ENCODE data around the gene CRCP. TPM values are rescaled to one million over a fixed set of nuclear protein-coding genes. Genes with fewer than 3 reads are reported as not detected.
A peak's percentile ranks its signal among the peaks of the same experiment; 100 is the strongest.
"Not testable (repeated sequence)": the region's sequence is repeated elsewhere in the genome, so short reads cannot be mapped to it uniquely, and the experiment has no call there.

Gene CRCP
- total RNA-seq, 2 donors from 2014 or later, result 25.7 to 27.4 TPM

DNA sequence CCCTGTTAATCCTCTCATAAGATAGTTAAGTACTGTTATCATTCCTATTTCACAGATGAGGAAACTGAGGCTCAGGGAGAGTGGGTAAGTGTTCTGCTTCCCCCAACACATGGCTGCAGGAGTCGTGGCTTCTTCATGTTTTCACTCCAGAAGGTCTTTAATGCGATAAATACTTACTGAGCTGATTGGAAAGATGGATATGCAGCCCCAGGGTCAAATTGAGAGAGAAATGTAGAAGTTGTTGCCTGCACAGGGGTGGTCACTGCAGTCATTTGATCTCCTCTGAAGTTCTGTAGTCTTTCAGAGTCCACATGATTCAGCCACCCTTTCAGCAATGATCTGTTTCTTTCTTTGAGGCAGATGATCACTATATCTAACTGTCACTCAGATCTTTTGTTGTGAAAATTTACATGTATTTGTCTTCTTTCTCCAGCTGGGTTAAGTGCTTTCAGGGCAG lies 29.3 kb downstream of the CRCP start:
- intact Hi-C loops (cut with DNase I), result loop anchor here in 1 of 2 donors (10.0 kb wide), 1 partner anchor 351 kb away; no protein-coding TSS in a partner anchor
- ATAC-seq (no peak), DNase-seq (no peak)

DNA sequence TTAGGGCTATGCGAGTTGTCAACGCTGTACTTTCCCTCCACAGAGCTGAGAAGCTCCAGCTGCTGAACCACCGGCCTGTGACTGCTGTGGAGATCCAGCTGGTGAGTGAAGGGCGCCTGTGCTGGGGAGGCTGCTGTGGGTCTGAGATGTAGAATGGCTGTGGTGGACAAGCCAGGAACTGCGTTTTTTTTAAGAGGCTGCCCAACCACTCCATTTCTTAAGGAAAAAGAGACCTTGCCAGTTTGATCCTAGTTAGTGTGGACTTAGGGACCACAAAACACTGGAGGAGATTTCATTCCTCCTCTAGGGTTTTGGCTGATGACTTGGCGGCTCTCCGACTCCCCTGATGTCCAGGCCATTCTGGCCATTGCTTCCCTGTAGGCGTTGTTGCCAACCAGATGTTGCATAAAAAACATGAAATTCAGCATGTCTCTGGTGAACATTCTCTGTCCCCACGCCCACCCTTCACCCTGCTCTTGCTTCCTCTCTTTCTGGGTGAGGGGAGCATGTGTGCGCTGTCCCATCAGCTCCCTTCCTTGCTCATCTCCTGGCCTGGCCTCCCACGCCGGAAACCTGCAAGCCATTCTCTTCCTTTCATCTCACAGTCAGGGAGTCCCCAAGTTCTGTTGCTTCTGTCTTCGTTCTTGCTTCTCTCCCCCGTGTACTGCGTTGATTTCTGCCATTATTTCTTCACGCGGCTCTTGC lies 30.9 kb downstream of the CRCP start:
- DNase-seq (peak; percentile 69), ATAC-seq (peak; percentile 81 to 86)
- intact Hi-C loops (cut with DNase I), result loop anchor here in 1 of 2 donors (10.0 kb wide), 1 partner anchor 349 kb away; no protein-coding TSS in a partner anchor

DNA sequence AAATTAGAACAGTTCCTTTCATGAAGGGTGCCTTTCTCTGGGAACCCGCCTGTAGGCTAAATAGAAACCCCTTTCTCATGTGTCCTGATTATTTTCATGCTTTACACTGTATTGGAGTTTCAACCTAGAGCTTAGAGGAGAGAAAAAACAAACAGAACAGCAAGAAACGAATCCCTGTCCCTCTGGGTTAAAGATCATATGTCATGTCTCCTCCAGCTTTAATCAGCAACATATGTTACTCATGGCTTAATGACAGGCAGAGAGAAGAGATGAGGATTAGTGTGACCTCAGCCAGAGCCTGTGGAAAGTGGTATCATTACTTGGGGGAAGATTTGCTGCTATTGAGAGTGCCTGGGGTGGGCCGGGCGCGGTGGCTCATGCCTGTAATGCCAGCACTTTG lies 32.1 kb downstream of the CRCP start:
- intact Hi-C loops (cut with DNase I), result loop anchor here in 1 of 2 donors (10.0 kb wide), 1 partner anchor 348 kb away; no protein-coding TSS in a partner anchor
- DNase-seq (no peak), ATAC-seq (no peak)

DNA sequence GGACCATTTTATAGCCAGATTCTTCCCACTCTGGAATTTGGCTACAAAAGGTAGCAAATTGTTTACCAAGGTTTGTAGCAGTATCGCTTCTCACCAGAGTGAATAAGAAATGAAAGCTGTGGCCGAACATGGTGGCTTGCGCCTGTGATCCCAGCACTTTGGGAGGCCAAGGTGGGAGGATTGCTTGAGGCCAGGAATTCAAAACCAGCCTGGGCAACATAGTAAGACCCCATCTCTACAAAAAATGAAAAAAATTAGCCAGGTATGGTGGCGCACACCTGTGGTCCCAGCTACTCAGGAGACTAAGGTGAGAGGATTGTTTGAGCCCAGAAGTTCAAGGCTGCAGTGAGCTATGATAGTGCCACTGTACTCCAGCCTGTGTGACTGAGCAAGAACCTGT lies 33.0 kb downstream of the CRCP start:
- ATAC-seq, DNase-seq: not testable (repeated sequence)
- intact Hi-C loops (cut with DNase I), result loop anchor here in 1 of 2 donors (10.0 kb wide), 1 partner anchor 347 kb away; no protein-coding TSS in a partner anchor

DNA sequence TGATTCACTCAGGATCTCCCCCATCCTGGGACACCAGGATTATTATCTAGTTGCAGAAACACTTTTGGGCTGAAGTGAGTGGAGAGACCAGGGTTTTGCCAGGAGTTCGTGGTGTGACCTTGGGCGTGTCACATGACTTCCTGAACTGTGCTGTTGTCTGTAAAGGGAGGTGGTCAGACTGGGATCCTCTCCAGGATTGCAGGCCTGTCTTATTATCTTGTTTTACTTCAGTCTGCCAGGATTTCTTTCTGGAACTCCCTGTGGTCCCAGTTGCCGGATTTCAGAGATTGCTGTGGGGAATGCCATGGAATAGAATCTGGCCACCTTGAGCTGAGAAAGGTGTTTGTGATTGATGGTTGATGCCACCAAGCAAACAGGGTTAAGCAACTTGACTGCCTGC lies 35.8 kb downstream of the CRCP start:
- DNase-seq, result peak; percentile 79
- peak; percentile 58 to 80 for ATAC-seq
- intact Hi-C loops (cut with DNase I), result no loop called here

DNA sequence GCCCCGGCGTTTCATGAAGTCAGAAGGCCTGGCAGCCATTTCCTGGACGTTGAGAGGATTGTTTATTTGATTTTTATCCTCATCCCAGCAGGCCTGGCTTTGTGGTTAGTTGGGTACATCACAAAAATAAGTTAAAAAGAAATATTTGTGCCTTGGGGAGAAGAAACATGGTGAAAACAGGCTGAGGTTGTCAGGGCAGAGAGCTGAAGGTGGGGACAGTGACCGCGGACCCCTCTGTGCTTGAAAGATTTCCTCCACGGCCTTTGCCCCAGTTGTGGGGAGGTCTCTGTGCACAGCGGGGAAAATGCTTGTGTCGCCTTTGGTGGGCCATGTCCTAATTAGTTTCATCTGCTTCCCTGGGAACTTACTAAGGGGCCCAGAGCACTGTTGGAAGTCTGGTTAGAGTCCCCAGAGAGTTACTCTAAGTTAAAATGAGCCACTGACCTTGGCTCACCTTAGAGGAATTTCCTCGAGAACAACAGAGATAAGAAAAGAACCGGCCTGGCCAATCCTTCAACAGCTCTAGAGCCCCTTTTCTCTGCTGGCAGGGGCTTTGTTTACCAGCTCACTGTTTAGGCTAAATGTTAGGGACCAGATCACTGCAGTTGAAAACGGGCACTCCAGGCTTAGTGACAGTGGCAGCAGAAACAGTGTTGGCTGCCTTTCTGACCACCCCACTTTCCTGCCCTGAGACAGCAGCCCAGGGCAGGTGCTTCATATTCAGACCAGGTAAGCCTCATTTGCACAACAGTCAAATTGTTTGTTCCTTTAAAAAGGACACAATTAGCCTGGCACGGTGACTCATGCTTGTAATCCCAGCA lies 37.9 kb downstream of the CRCP start:
- intact Hi-C loops (cut with DNase I), result no loop called here
- peak; percentile 37 for DNase-seq
- ATAC-seq, result peak; percentile 50 to 56

DNA sequence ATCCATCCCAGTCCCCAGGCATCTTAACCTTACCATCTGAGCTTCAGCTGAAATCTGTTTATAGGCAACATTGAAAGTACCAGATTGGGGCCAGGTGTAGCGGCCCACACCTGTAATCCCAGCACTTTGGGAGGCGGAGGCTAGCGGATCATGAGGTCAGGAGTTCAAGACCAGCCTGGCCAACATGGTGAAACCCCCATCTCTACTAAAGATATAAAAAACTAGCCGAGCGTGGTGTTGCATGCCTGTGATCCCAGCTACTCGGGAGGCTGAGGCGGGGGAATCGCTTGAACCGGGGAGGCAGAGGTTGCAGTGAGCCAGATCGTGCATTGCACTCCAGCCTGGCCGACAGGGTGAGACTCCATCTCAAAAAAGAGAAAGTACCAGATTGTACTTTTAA lies 39.0 kb downstream of the CRCP start:
- ATAC-seq (no peak), DNase-seq (no peak)
- intact Hi-C loops (cut with DNase I), result no loop called here

DNA sequence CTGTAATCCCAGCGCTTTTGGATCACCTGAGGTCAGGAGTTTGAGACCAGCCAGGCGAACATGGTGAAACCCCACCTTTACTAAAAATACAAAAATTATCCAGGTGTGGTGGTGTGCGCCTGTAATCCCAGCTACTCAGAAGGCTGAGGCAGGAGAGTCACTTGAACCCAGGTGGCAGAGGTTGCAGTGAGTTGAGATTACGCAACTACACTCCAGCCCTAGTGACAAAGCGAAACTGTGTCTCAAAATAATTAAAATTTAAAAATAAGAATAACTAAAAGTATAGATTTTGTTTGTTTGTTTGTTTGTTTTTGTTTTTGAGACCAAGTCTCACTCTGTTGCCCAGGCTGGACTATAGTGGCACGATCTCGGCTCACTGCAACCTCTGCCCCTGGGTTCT lies 41.4 kb downstream of the CRCP start:
- ATAC-seq; DNase-seq; intact Hi-C loops (cut with DNase I): not testable (repeated sequence)

DNA sequence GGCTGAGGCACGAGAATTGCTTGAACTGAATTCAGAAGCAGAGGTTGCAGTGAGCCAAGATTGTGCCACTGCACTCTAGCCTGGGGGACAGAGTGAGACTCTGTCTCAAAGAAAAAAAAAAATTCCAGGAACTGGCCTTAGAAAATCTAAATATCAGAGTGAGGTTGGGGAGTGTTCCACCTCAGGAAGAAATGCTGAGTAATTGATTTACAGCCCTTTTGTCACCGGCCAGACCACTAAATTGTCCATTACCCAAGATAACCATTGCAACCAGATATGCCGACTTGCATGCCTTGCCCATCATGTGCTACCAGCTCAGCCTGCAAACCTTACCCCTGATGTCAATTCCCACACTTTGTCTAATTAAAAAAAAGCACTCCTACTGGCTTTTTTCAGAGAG lies 42.4 kb downstream of the CRCP start:
- intact Hi-C loops (cut with DNase I), result no loop called here
- no peak for ATAC-seq
- DNase-seq, result no peak

DNA sequence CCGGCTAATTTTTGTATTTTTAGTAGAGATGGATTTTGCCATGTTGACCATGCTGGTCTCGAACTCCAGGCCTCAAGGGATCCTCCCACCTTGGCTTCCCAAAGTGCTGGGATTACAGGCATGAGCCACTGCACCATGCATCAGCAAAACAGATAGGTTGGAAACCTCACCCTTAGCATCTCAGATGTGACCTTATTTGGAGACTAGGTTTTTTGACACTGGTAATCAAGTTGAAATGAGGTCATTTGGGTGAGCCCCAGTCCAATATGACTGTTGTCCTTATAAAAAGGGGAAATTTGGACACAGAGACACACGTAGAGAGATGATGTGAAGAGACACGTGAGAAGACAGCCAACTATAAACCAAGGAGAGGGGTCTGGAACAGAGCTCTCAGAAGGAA lies 48.0 kb downstream of the CRCP start:
- intact Hi-C loops (cut with DNase I), result no loop called here
- ATAC-seq (no peak), DNase-seq (no peak)

DNA sequence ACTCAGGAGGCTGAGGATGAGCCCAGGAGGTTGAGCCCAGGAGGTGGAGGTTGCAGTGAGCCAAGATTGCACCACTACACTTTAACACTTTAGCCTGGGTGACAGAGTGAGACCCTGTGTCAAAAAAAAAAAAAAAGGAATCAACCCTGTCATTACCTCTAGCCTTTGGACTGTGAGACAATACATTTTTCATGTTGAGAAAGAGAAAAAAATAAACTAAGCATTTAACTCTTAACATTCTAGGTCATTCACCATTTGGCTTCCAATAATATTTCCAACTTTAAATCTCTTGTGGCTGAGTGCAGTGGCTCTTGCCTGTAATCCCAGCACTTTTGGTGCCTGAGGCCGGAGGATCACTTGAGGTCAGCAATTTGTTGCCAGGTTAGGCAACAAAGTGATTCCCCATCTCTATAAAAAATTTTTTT lies 48.6 kb downstream of the CRCP start:
- no peak for ATAC-seq
- intact Hi-C loops (cut with DNase I), result no loop called here
- DNase-seq, result no peak

DNA sequence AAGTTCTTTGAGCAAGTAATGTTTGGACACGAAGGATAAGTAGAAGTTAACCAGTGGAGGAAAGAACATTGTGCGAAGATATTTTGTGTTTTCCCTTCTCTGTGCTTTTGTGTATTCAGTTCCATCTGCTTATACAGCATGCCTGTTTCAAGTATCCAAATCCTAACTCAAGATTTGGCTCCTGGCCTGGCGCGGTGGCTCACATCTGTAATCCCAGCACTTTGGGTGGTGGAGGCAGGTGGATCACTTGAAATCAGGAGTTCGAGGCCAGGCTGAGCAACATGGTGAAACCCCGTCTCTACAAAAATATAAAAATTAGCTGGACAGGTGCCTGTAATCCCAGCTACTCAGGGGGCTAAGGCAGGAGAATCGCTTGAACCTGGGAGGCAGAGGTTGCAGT lies 49.7 kb downstream of the CRCP start:
- intact Hi-C loops (cut with DNase I), result no loop called here
- DNase-seq, result no peak
- no peak for ATAC-seq

DNA sequence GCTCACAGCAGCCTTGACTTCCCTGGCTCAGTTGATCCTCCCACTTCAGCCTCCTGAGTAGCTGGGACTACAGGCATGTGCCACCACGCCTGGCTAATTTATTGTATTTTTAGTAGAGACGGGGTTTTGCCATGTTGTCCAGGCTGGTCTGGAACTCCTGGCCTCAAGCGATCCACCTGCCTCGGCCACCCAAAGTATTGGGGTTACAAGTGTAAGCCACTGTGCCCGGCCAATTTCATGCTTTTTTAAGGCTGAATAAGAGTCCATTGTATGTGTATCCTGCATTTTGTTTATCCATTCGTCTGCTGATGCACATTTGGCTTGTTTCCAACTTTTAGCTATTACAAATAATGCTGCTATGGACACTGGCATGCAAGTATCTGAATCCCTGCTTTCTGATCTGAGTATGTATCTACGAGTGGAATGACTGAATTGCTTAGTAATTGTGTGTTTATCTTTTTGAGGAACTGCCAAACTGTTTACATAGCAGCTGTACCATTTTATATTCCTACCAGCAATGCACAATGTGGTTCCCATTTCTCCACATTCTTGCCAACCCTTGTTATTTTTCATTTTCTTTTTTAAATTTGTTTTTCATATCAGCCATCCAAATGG lies 53.2 kb downstream of the CRCP start:
- DNase-seq, result no peak
- no peak for ATAC-seq
- intact Hi-C loops (cut with DNase I), result no loop called here

DNA sequence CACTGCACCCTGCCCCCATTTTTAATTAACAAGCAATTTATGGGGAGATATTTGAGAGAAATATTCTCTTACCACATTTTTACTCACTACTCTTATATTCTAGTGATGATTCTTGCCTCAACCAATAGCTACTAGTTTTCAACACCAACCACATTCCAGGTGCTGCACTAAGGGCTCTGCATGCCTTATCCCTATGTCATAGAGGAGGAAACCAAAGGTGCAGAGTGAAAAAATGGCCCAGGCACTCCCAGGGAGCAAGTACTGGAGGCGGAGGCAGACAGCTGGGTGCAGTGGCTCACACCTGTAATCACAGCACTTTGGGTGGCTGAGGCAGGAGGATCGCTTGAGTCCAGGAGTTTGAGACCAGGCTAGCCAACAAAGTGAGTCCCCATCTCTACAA lies 55.0 kb downstream of the CRCP start:
- intact Hi-C loops (cut with DNase I), result no loop called here
- no peak for DNase-seq
- ATAC-seq, result no peak

DNA sequence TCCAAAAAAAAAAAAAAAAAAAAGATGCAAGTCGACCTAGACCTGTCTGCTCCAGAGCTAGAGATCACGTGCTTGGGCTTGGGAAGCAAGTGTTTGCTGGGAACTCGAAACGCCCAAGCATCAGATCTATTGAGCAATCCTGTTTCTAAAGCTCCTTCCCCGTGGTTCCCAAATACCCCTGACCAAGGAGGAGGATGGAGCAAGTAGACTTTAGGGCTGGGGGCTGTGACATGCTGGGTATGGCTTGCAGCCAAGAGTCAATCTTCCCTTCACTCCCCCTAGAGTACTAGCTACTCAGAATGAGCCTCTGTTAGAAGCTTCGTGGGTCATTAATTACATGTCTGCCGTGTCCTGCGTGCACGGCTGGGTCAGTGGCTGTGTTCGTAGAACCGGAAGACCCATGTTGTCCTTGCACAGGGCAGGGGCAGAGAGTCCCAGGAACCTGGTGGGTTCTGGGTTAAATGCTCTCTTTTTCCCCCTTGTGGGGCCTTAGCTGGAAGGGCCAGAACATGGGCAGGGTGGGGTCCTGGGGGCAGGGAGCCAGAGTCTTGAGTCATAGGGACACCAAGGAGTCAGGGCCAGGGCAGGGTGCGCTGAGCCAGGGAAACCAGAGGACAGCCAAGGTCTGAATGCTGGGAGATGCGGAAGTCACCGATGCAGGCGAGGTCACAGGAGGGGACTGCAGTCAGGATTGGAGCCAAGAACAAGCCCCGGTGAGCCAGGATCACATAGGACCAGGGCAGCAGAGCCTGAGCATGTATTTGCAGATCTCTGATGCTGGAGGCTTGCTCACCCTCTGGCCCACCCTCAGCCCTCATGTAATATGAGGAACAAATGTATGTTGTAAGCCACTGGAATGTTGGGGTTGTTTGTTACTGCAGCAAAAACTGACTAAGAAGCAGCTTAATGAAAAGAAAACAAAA lies 55.9 kb downstream of the CRCP start:
- intact Hi-C loops (cut with DNase I), result no loop called here
- ATAC-seq, result peak; percentile 76 to 94
- peak; percentile 81 for DNase-seq

DNA sequence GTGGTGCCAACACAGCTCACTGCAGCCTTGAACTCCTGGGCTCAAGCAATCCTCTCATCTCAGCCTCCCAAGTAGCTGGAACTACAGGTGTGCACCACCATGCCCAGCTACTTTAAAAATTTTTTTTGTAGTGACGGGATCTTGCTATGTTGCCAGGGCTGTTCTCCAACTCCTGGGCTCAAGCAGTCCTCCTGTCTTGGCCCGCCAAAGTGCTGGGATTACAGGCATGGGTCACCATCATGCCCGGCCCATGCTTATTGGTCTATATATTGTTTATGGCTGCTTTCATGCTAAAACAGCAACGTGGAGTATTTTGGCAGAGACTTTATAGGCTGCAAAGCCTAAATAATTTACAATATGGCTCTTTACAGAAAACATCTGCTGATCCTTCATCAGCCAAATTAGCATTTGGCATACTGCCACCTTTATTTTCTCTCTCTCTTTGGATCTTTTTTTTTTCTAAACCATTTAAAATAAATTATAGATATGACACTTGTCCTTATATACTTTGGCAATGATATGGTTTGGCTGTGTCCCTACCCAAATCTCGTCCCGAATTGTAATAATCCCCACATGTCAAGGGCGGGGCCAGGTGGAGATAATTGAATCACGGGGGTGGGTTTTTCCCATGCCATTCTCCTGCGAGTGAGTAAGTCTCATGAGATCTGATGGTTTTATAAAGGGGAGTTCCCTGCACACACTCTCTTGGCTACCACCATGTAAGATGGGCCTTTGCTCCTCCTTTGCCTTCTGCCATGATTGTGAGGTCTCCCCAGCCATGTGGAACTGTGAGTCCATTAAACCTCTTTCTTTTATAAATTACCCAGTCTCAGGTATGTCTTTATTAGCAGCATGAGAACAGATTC lies 58.1 kb downstream of the CRCP start:
- DNase-seq; intact Hi-C loops (cut with DNase I); ATAC-seq: not testable (repeated sequence)

DNA sequence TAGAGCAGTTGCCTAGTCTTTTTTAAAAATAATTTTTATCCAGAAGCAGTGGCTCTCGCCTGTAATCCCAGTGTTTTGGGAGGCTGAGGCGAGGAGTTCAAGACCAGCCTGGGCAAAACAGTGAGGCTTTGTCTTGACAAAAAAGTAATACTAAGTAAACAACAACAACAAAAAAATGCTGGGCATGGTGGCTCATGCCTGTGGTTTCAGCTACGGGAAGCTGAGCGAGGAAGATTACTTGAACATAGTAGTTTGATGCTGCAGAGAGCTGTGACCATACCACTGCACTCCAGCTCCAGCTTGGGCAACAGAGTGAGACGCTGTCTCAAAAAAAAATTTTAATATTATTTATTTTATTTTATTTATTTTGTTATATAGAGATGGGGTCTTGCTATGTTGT lies 59.2 kb downstream of the CRCP start:
- DNase-seq, result no peak
- ATAC-seq, result no peak
- intact Hi-C loops (cut with DNase I), result no loop called here

DNA sequence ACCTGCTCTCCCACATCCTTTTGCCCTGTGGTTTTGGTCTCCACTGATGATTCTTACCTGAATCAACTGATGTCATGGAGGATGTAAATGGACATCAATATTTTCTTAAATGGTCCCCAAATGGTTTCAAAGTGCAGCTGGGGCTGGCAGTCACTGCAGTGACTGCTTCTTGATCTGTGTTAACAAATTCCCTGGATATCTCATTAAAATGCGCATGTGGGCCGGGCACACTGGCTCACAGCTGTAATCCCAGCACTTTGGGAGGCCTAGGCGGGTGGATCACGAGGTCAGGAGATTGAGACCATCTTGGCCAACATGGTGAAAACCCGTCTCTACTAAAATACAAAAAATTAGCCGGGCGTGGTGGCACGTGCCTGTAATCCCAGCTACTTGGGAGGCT lies 60.4 kb downstream of the CRCP start:
- DNase-seq; intact Hi-C loops (cut with DNase I); ATAC-seq: not testable (repeated sequence)

All from left cardiac atrium (tissue), 4 donors.